PC-3 (cell line): ENCODE measurements around the gene ESR1. TPM values are rescaled to one million over a fixed set of nuclear protein-coding genes. Genes with fewer than 3 reads are reported as not detected.

Experiments used
- ATAC-seq: fragments of 200-7000 bp; cut with Tn5 transposase; 2 replicates; pipeline ENCODE4 v1.9.1; 2020; ENCODE audit warnings: mild to moderate bottlenecking, moderate library complexity
- BruUV-seq: library from RNA; stranded (reverse); fragments of 400-500 nt; replicated peaks from 2 replicates; lab custom pipeline; 2021; lab: Mats Ljungman, UMichigan
- CTCF ChIA-PET: fragments of 300-600 bp; sonication (Branson Sonifier 250); formaldehyde crosslinking; loops from one replicate; lab custom pipeline; 2022; ENCODE audit warnings: antibody characterized with exemption; lab: Charles Lee
- POLR2A ChIA-PET: fragments of 300-600 bp; sonication (Branson Sonifier 250); formaldehyde crosslinking; loops from one replicate; lab custom pipeline; 2022; ENCODE audit warnings: antibody characterized with exemption; ENCODE audit not compliant: unreplicated experiment; lab: Charles Lee
- DNase-seq: peaks from one replicate; pipeline ENCODE4 v3.0.0-alpha.2; 2015
- H2AFZ ChIP-seq: fragments of 300-600 bp; sonication (generic); 2 replicates; pipeline ENCODE4 v1.6.0; 2016; ENCODE audit warnings: antibody characterized with exemption, low read length
- H3F3A ChIP-seq: fragments of 300-600 bp; sonication (generic); one replicate; pipeline ENCODE4 v1.6.0; 2017; ENCODE audit warnings: antibody characterized with exemption, low read length, control low read depth, mild to moderate bottlenecking; ENCODE audit not compliant: unreplicated experiment
- H3K27ac ChIP-seq: fragments of 300-600 bp; sonication (generic); 2 replicates; pipeline ENCODE4 v1.5.1; 2016; ENCODE audit warnings: mild to moderate bottlenecking, low read length
- H3K27me3 ChIP-seq: fragments of 300-600 bp; sonication (generic); 2 replicates; pipeline ENCODE4 v1.6.1; 2016; ENCODE audit warnings: low read length, mixed read lengths
- H3K36me3 ChIP-seq: fragments of 300-600 bp; sonication (generic); 2 replicates; pipeline ENCODE4 v1.6.1; 2016; ENCODE audit warnings: low read depth, mixed run types, low read length, mixed read lengths
- H3K4me1 ChIP-seq: fragments of 300-600 bp; sonication (generic); 2 replicates; pipeline ENCODE4 v1.5.1; 2016; ENCODE audit warnings: low read length; ENCODE audit not compliant: insufficient read depth
- H3K4me2 ChIP-seq: fragments of 300-600 bp; sonication (generic); 2 replicates; pipeline ENCODE4 v1.6.0; 2016; ENCODE audit warnings: low read length
- H3K4me3 ChIP-seq: fragments of 300-600 bp; sonication (generic); 2 replicates; pipeline ENCODE4 v1.5.1; 2016; ENCODE audit warnings: mild to moderate bottlenecking, low read length, mixed read lengths
- H3K79me2 ChIP-seq: fragments of 300-600 bp; sonication (generic); 2 replicates; pipeline ENCODE4 v1.6.1; 2017; ENCODE audit warnings: low read length, mixed read lengths
- H3K9ac ChIP-seq: fragments of 300-600 bp; sonication (generic); 2 replicates; pipeline ENCODE4 v1.6.0; 2016; ENCODE audit warnings: mild to moderate bottlenecking, low read length
- H3K9me2 ChIP-seq: fragments of 300-600 bp; sonication (generic); replicated peaks from 2 replicates; pipeline ENCODE4 v1.6.1; 2016; ENCODE audit warnings: mixed run types, low read length, mixed read lengths
- H3K9me3 ChIP-seq: fragments of 300-600 bp; sonication (generic); 2 replicates; pipeline ENCODE4 v1.6.1; 2016; ENCODE audit warnings: low read length, mixed read lengths
- H4K20me1 ChIP-seq: fragments of 300-600 bp; sonication (generic); 2 replicates; pipeline ENCODE4 v1.6.1; 2016; ENCODE audit warnings: low read length, mixed read lengths
- EZH2 ChIP-seq: fragments of 300-600 bp; sonication (generic); IDR thresholded peaks from one replicate; pipeline ENCODE4 v1.6.1; 2017; ENCODE audit warnings: antibody characterized with exemption, mild to moderate bottlenecking, low read length; ENCODE audit not compliant: unreplicated experiment
- EZH2phosphoT487 ChIP-seq: fragments of 300-600 bp; sonication (generic); IDR thresholded peaks from 2 replicates; pipeline ENCODE4 v1.6.1; 2018; ENCODE audit warnings: mild to moderate bottlenecking, antibody characterized with exemption, low read length, borderline replicate concordance
- intact Hi-C: fragments of 100-400 bp; cut with micrococcal nuclease; formaldehyde crosslinking; loops from 2 replicates; pipeline ENCODE4 v1.9.0; 2023
- total RNA-seq: library from RNA; depleted of rRNA; stranded (reverse); fragments of >200 nt; gene quantifications from 2 replicates; pipeline ENCODE4 v1.2.3, GENCODE V29; 2014
- TF ChIP-seq, protein P1 (sequence below): fragments of 300-600 bp; sonication (generic); conservative IDR thresholded peaks from 2 replicates; pipeline ENCODE4 v1.5.1; 2017; ENCODE audit warnings: antibody characterized with exemption, low read depth, mild to moderate bottlenecking, low read length

The ESR1 gene
- total RNA-seq, 1 experiment from 2014 or later: 5.9 TPM

DNA sequence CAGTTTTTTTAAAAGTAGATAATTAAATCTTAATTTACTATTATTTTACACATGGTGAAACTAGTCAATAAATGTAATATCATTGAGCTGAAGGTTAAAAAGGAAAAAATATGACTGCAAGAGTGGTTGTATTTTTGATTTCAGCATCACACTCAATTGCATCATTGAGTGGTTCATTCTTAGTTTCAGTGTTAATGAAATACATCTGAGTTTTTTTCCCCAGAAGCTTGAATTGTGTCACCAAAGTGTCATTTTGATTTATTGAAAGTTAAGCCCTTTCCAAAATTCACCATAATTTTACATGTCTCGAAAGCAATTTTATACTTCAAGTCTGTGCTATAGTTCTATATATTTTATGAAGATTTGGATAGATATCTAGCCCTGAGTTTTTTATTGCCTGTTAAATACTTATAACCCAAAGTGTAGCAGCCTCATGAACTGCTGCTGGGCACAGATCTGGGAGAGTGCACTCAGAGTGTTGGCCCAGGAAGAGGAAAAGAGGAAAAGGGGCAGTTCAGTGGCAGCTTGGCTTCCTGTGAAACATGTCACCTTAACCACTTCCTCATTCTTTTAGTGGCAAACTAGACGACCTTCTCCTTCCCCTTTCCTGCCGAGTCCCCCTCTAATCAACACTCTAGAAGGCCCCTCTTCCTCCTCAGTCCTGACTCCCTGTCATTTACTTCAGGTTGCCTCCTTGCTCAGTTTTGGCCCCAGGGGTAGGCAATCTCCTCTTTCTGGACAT, 140.7 kb downstream of the ESR1 start:
- Histone ChIP-seq H3K9ac (no peak overlapping the region), H4K20me1 (no peaks in the 10 kb centered on the region), H3F3A (no peaks in the 10 kb centered on the region), H3K27ac (no peak overlapping the region), H3K27me3 (no peaks in the 10 kb centered on the region), H3K4me2 (no peak overlapping the region), H3K36me3 (no peaks in the 10 kb centered on the region), H3K9me3 (no peaks in the 10 kb centered on the region), H3K9me2 (no peaks in the 10 kb centered on the region), H3K4me1 (no peaks in the 10 kb centered on the region; the same call in 1 of the 2 replicates), H2AFZ (peak overlapping the region; percentile 37; the same call in 1 of the 2 replicates), H3K79me2 (no peaks in the 10 kb centered on the region), H3K4me3 (no peak overlapping the region)
- TF ChIP-seq EZH2phosphoT487 (no peak), EZH2 (no peak)
- TF ChIP-seq, protein P1, sequence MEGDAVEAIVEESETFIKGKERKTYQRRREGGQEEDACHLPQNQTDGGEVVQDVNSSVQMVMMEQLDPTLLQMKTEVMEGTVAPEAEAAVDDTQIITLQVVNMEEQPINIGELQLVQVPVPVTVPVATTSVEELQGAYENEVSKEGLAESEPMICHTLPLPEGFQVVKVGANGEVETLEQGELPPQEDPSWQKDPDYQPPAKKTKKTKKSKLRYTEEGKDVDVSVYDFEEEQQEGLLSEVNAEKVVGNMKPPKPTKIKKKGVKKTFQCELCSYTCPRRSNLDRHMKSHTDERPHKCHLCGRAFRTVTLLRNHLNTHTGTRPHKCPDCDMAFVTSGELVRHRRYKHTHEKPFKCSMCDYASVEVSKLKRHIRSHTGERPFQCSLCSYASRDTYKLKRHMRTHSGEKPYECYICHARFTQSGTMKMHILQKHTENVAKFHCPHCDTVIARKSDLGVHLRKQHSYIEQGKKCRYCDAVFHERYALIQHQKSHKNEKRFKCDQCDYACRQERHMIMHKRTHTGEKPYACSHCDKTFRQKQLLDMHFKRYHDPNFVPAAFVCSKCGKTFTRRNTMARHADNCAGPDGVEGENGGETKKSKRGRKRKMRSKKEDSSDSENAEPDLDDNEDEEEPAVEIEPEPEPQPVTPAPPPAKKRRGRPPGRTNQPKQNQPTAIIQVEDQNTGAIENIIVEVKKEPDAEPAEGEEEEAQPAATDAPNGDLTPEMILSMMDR: no peak
- DNase-seq: peak; percentile 11
- POLR2A ChIA-PET: interaction anchor here (0.6 kb wide), 1 partner anchor 1675 kb away, joined by 3 read pairs; no protein-coding TSS in a partner anchor
- CTCF ChIA-PET: no interaction called here
- ATAC-seq: no peak
- intact Hi-C loops: no loop called here
- no TSS peak for BruUV-seq

DNA sequence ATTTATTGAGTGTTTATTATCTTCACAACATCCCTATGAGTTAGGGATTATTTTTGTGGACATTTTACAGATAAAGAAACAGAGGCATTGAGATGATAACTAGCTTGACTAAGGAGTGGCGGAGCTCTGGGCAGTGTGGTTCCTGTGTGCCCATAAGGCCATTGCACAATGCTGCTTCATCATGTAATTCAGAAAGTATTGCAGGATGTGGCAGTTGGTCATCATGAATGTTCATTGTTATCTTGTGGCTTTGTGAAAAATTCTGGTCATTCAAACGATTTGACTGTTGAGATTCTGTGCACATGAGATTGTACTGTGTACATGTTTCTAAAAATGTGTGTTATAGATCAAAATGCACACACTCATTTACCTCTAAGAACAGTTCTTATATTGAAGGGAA, 150.8 kb downstream of the ESR1 start:
- Histone ChIP-seq H3K9me2 (no peaks in the 10 kb centered on the region), H3F3A (no peaks in the 10 kb centered on the region), H2AFZ (peak overlapping the region; percentile 51; the same call in 1 of the 2 replicates), H3K4me1 (peaks cover 25% of the 10 kb centered on the region), H3K9me3 (no peaks in the 10 kb centered on the region), H3K79me2 (no peaks in the 10 kb centered on the region), H3K4me3 (no peak overlapping the region), H3K27me3 (no peaks in the 10 kb centered on the region), H3K27ac (peak overlapping the region; percentile 43), H3K9ac (no peak overlapping the region), H3K4me2 (0 out of 2 replicates have a peak overlapping the region, but pooled peaks have one; percentile 23), H3K36me3 (no peaks in the 10 kb centered on the region), H4K20me1 (no peaks in the 10 kb centered on the region)
- CTCF ChIA-PET: no interaction called here
- TF ChIP-seq EZH2 (no peak), EZH2phosphoT487 (no peak)
- TF ChIP-seq, protein P1: no peak; the same call in 1 of the 2 replicates
- POLR2A ChIA-PET: no interaction called here
- intact Hi-C loops: no loop called here
- ATAC-seq: no peak
- no TSS peak for BruUV-seq
- DNase-seq: peak; percentile 79

DNA sequence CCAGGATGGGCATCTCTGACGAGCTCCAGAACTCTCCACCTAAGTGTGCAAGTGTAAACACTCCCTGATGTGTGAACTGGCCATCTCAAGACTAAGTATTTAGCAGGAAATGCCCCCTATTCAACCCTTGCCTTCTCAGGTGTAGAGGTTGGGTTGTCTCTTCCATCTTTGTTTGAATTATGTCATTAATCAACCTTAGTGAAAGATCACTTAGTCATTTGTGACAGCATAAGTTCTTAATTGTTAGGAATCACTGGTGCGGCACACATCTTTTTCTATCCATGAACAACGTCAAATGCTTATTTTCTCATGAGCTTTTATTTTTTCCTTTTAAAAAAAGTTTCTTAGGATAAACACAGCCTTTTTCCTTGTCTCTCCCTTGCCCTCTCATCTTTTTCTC, 151.6 kb downstream of the ESR1 start:
- POLR2A ChIA-PET: no interaction called here
- Histone ChIP-seq H3F3A (no peaks in the 10 kb centered on the region), H3K9me3 (no peaks in the 10 kb centered on the region), H3K4me2 (no peak overlapping the region), H3K4me1 (peaks cover 25% of the 10 kb centered on the region), H3K4me3 (no peak overlapping the region), H3K9ac (no peak overlapping the region), H3K27me3 (no peaks in the 10 kb centered on the region), H3K9me2 (no peaks in the 10 kb centered on the region), H3K36me3 (no peaks in the 10 kb centered on the region), H4K20me1 (no peaks in the 10 kb centered on the region), H2AFZ (peak overlapping the region; percentile 51; the same call in 1 of the 2 replicates), H3K27ac (peak overlapping the region; percentile 43), H3K79me2 (no peaks in the 10 kb centered on the region)
- intact Hi-C loops: no loop called here
- ATAC-seq (no peak), DNase-seq (no peak)
- no TSS peak for BruUV-seq
- TF ChIP-seq, protein P1: no peak
- TF ChIP-seq EZH2phosphoT487: no peak
- TF ChIP-seq EZH2: no peak
- CTCF ChIA-PET: no interaction called here
